Posterior vena cava (tissue), 2 donors: ENCODE data around the gene IGF1R. TPM values are rescaled to one million over a fixed set of nuclear protein-coding genes. Genes with fewer than 3 reads are reported as not detected.
A peak's percentile ranks its signal among the peaks of the same experiment; 100 is the strongest.

ENCODE experiments used
- DNase-seq: peaks from one replicate; pipeline ENCODE4 v3.0.0-alpha.2; 2020; ENCODE audit warnings: low spot score
- intact Hi-C, 2 donors: fragments of 100-400 bp; cut with DNase I; formaldehyde crosslinking; loops; one replicate each; pipeline versions ENCODE4 v1.14.1 to v1.14.2; 2022 to 2023
- total RNA-seq, 2 donors: library from RNA; stranded (reverse); fragmentation: NEBNext Ultra II Directional; extraction: Animal tissue kit (Norgen Biotek cat#: 25700); gene quantifications; one replicate each; pipeline ENCODE4 v1.2.1, GENCODE V29; 2021
- donor health status: DM: yes; HTN: yes; CAD: no.
- donor health status: DM: yes; HTN: yes; CAD: no.

Gene IGF1R
- total RNA-seq, 2 donors from 2014 or later: 30.7 to 50.1 TPM

DNA sequence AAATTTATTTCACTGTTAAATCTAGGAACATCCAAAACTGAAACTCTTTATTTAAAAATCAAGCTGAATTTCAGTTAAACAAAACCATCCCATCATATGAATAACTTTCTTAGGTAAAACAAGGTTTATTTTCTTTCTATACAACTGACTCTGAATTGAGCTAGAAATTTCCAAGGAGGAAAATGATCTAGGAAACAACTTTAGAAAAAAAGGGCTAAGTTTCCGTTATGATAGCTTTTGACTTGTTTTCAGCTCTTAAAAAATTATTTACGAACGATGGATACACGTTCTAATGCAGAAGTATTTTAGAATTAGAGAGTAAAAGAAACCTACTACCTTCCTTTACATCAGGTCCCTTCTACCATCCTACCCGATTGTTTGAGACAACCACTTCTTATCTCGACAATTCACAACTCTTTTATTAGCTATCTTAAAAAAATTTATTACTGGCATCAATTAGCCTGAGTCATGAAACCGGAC is 1.8 kb upstream of the IGF1R start:
- no peak for DNase-seq
- intact Hi-C loops: loop anchor here in 1 of 2 donors (10.0 kb wide), 1 partner anchor 418 kb away; no protein-coding TSS in a partner anchor

DNA sequence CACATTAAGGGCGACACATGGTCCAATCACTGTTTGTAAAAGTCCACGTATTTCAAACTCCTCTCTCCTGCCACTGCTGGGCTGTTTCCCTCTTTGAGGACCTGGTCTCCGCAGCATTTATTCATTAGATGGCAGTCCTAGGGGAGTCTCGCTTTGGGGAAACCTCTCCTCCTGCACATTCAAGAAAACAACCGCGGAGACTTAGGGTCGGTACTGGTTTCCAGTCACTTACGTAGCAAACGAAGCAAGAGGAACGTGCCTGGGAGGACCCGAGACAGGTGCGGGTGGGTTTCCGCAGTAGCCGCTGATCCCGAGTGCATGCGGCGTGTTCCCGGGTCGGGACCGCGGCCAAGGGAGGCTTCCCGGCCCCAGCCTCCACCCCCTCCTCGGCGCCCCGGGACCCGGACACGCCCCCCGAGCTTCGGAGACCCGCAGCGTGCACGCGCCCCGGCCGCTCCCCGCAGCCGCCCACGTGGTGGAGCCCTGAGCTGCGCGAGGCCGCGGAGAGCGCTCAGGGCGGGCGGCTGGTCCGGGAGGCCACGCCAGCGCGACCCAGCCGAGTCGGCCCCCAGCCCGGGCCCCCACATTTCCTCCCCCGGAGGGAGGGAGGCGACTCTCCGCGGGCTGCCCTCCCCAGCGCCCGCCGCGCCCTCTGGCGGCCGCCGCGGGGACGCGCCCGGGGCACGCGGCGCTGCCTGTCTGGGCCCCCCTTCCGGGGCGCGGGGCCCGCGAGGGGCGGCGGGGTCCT is 1.1 kb upstream of the IGF1R start:
- DNase-seq: peak; percentile 87
- intact Hi-C loops: loop anchor here in 1 of 2 donors (10.0 kb wide), 1 partner anchor 418 kb away; no protein-coding TSS in a partner anchor

DNA sequence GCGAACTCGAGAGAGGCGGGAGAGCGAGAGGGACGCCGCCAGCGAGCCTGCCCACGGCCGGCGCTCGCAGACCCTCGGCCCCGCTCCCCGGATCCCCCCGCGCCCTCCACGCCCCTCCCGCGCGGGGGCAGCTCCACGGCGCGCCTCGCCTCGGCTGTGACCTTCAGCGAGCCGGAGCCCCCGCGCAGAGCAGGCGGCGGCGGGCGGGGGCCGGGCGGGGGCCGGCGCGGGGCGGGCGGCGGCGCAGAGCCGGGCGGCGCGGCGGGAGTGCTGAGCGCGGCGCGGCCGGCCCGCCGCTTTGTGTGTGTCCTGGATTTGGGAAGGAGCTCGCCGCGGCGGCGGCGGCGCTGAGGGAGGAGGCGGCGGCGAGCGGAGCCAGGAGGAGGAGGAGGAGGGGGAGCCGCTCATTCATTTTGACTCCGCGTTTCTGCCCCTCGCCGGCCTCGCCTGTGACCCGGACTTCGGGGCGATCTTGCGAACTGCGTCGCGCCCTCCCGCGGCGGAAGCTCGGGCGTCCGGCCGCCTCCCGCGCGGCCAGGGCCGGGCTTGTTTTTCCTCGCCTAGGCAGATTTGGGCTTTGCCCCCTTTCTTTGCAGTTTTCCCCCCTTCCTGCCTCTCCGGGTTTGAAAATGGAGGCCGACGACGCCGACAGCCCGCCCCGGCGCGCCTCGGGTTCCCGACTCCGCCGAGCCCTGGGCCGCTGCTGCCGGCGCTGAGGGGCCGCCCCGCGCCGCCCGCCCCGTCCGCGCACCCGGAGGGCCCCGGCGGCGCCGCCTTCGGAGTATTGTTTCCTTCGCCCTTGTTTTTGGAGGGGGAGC is 524 bp downstream of the IGF1R start:
- intact Hi-C loops: loop anchor here in 1 of 2 donors (10.0 kb wide), 1 partner anchor 416 kb away; no protein-coding TSS in a partner anchor
- peak; percentile 86 for DNase-seq

DNA sequence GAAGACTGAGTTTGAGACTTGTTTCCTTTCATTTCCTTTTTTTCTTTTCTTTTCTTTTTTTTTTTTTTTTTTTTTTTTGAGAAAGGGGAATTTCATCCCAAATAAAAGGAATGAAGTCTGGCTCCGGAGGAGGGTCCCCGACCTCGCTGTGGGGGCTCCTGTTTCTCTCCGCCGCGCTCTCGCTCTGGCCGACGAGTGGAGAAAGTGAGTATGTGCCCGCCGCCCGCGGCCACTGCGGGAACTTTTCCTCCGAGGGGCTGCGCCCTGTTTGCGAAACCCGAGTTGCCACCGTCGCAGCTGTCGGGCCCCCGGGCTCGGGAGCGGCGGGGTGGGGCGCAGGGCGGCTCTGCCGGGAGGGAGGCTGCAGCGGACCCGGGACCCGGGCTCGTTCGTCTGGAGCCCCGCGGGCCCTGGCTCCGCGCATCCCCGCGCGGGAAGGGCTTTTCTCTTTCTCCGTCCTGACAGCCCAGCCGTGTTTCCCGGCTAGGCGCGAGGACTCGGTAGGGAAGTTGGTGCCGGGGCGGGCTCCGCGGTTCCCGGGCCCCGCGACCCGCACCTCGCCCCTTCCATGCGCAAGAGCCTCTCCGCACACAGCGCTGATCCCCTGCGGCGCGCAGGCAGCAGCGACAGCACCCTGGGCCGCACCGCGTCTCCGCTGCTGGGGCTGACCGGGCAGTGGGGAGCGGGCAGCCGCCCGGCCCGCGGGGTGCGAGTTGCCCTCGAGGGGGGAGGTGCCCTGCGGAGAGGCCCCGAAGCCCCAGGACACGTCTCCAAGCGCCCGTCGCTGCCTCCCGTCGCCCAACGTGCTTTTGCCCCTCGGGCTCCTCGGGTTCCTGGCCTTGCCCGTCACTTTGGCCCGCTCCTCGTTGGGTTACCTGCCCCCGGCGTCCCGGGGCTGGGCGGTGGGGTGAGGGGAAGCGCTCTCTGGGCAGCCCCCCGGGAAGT is 1.4 kb downstream of the IGF1R start:
- DNase-seq: peak; percentile 87
- intact Hi-C loops: loop anchor here in 1 of 2 donors (5.0 to 10.0 kb wide), 3 partner anchors 75 to 415 kb away; no protein-coding TSS in a partner anchor

DNA sequence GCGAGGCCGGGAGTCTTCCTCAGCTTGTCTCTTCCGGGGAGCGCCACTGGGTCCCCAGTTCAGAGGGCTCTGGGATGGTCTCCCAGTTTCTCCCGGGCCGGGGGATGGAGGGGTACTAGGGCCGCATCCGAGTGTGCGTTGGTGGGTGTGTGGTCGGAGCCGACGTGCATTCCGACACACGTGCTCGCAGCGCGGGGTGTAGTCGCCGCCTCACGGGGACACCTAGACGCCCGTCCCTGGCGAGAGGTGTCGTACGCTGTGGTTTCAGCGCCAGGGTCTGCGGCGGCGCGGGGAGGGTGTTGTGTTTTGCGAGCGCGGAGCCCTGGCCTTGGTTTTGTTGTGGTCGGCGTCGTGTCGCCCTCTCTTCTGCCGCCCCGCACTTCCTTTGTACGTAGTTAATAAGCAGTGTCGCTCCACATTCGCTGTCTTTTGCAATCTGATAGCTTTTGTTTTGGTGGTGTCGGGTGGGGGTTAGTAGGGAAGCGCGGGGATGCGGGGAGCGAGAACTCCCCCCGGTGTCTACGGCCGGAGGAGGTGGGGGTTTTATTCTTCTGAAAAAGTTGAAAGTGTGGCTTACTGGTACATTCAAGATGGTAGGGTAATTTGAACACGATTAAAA is 2.2 kb downstream of the IGF1R start:
- intact Hi-C loops: loop anchor here in 1 of 2 donors (5.0 to 10.0 kb wide), 2 partner anchors 74 to 133 kb away; no protein-coding TSS in a partner anchor
- DNase-seq: peak; percentile 86

DNA sequence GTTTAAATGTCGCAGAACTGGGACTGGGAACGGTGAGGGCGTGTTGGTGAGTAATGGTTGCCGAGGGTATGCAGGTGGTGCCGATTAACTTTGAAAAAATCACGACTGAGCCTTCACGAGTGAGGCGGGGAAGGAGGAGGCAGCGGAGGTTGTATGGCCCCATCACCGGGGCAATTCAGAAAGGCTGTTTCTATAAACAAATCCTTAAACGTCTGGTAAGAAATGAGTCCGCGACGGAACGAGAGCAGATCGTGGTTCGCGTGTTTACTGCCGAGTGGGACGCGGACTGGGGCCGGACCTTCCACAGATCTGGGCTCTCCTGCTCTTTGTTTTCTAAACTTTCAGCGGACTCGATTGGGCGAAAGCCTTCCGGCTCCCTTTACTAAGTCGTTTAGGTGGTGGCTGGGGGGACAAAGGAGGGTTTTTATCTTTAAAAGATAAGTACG is 2.7 kb downstream of the IGF1R start:
- intact Hi-C loops: loop anchor here in 1 of 2 donors (5.0 to 10.0 kb wide), 2 partner anchors 74 to 134 kb away; no protein-coding TSS in a partner anchor
- DNase-seq: no peak

DNA sequence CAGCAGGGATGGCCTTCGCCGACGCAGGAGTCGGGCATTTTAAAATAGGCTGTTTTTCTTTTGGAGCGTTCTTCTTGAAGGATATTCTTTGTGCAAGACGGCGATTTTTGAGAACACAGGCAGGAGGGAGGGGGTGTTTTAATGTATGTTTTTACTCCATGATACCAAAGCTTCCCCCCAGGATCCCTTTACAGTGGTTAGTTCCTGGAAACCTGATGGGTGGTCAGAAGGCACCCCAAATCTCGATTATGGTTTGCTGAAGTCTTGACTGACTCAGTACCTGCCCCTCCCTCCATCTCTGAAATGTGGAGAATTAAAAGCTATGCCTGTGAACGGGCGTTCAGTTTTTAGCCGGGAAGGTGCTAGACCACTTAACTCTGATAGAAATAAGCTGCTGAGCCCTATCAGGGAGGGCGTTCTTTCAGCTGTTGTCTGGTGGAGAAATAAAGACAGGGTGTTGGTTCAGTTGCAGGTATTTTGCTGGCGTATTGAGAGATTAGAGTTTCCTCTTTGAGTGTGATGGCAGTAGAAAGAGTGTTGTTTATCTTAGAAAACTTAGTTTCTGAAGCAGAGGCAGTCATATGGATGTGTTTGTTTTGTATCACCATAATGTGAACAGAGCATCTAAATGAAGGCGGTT is 3.4 kb downstream of the IGF1R start:
- DNase-seq: no peak
- intact Hi-C loops: loop anchor here in 1 of 2 donors (5.0 to 10.0 kb wide), 2 partner anchors 73 to 134 kb away; no protein-coding TSS in a partner anchor

DNA sequence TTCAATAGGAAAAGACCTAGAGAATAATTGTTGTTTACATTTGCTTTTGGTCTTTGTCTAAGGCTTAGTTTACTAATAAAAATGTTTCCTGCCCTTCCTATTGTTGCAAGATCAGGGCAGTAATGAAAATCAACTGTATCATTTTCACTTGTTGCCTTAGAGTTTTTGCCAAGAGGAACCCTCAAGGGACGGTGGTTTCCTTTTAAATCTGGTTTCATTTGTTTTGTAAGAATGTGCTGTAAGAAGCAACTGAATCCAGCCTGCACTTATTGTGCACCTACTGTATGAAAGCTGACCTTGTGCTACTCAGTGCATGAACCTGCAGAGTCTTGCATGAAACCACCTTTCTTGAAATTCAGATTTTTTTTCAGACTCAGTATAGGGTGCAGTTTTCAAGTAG is 5.3 kb downstream of the IGF1R start:
- intact Hi-C loops: loop anchor here in 1 of 2 donors (5.0 to 10.0 kb wide), 2 partner anchors 71 to 136 kb away; no protein-coding TSS in a partner anchor
- DNase-seq: no peak

DNA sequence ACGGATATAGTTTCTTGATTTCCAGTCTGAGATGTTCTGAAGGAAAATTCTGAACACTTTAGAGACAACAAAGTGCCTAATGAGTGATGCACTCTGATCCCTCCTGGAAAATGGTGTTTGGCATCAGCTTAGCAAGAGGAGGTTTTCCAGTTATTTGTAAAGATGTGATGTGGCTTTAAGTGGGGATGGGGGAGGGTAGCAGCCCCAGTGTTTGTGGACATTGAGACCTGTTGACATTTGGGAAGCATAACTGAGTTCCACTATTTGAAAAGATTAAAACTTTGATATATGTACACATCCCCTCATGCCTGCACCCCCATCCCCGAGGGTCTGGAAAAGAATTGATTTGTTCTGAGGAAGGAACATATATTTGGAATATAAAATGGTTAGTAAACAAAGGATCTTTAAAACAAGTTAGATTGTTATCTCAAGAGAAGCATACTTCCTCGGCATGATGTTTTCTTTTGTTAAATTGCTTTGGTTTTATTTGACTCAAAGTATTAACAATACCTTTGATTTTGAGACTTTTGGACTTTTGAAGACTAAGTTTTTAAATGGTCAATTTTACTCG is 6.5 kb downstream of the IGF1R start:
- DNase-seq: no peak
- intact Hi-C loops: loop anchor here in 1 of 2 donors (5.0 to 10.0 kb wide), 2 partner anchors 70 to 138 kb away; no protein-coding TSS in a partner anchor

DNA sequence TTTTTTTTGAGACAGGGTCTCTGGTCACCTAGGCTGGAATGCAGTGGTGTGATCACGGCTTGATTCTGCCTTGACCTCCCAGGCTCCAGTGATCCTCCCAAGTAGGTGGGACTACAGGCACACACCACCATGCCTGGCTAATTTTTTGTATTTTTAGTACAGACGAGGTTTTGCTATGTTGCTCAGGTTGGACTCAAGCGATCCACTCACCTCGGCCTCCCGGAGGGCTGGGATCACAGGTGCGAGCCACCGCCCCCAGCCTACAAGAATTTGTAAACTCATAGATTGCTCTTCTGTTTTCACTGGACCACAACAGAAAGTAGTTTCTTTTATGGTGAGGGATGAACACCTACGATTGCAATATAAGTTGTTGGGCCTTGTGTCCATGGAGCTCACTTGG is 7.4 kb downstream of the IGF1R start:
- intact Hi-C loops: loop anchor here in 1 of 2 donors (10.0 kb wide), 1 partner anchor 69 kb away; no protein-coding TSS in a partner anchor
- DNase-seq: peak; percentile 51

DNA sequence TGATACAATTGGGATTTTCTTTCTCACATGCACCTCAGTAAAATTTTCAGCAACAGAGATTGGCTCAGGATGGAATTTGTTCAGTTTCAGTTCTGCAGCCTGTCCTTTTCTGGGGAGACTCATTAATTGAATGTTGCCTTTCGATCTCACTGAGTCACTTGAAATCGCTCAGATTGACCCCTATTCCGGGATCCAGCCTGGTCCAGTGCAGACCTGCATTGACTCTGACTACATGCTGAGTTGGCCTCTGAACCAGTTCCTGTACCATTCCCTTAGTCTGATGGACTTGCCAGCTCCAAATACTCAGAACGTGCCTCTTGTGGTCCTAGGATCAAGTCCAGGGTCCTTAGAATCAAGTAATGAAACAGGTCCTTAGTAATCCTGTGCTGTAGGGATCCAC is 9.4 kb downstream of the IGF1R start:
- intact Hi-C loops: loop anchor here in 1 of 2 donors (10.0 kb wide), 1 partner anchor 67 kb away; no protein-coding TSS in a partner anchor
- DNase-seq: peak; percentile 24

DNA sequence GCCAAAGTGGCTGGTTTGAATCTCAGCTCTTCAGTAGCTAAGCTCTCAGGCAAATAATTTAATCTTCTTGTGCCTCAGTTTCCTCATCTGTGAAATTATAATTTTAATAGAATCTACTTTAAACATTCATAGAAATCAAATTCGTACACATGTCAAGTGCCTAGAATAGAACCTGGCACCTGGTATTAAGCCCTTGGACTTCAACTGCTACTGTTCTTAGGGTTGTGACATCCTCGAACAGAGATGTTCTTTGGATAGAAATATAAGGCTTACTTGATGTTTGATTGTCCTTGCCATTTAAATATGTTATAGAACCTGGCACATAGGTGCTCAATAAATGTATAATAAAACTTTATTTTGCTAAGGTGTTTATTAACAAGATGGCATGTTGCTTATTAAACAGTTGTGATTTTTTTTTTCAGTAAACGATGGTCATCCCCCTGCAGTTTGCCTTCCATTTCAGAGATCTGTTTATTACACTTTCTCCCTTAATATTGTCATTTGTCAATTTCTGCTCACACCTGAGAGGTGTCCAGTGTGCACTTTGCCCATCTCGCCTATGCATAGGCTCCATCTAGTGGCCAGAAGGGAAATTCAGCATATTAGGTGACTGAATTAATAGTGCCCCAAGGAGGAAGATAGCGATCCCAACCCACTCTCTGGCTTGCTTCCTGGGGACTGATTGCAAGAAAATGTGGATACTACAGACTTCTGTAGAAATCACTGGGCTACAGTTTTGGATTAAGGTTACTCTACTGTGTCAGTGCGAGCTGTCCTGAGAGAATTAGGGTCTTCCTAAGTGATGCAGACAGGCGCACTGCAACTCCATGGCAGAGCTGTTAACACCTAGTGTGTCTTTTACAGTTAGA is 10.7 kb downstream of the IGF1R start:
- intact Hi-C loops: loop anchor here in 1 of 2 donors (10.0 kb wide), 1 partner anchor 66 kb away; no protein-coding TSS in a partner anchor
- DNase-seq: no peak

DNA sequence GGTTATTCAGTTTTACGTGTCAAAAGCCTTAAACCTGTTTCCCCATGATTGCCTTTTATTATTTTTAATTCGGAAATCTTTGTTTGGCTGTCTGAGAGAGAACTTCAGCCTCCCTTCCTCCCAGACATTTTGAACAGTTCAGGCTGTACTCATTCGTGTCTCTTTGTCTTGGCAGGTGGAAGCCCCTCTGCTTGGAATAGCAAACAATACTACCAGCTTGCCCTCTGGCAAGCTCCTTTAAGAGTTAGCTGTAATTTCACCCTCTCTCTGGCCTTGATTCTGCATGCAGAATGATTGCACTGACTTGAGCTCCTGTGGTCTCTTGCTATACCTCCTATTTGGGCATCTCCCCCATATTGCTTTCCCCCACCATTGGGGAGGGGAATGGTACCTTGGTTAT is 11.7 kb downstream of the IGF1R start:
- intact Hi-C loops: no loop called here
- no peak for DNase-seq

DNA sequence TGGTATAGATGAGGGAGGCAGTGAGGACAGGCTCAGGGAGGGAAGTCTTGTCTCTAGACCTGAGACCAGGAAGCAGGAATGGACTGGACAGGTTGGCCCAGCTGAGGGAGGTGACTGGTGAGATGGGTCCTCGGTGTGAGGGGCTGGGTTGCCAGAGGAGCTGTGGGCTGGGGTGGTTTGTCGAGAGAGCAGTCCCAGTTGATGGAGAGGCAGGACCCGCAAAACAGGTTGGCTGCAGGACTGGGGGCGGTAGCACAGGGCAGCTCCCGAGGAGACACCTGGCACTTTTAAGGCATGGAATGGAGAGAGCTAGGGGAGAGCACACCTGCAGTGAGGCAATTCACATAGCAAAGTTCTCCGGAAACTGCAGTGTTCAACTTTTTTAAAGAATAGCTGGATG is 14.7 kb downstream of the IGF1R start:
- intact Hi-C loops: no loop called here
- DNase-seq: no peak

DNA sequence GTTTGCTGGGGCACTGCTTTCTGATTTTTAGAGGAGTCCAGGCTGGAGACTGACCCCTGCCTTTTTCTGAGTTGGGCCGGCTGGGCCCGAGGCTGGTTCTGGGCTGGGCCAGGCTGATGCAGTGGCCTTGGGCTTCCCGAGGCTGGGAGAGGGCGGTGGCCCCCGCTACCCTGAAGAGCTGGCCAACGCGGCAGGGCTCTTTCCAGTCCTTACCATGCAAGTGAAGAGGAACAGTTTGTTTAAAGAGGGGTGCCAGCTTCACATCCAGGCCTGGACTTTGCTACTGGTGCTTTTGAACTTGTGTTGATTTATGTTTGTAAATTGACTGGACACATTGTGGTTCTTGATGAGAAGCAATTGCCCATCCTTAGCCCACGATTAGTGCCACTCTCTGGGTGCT is 15.3 kb downstream of the IGF1R start:
- no peak for DNase-seq
- intact Hi-C loops: no loop called here

DNA sequence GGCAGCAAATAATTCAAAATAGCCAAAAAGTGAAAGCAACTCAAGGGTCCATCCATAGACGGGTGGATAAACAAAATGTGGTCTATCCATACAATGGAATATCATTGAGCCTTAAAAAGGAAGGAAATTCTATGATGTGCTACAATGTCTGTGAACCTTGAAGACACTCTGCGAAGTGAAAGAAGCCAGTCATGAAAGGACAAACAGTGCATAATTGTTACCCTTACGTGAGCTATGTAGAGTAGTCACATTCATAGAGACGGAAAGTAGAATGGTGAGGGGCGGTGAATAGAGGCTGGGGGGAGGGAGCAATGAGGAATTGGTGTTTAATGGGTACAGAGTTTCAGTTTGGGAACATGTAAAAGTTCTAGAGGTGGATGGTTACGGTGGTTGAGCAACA is 18.1 kb downstream of the IGF1R start:
- DNase-seq: no peak
- intact Hi-C loops: no loop called here
